ENCODE measurements around the gene ARHGEF26.

DNA sequence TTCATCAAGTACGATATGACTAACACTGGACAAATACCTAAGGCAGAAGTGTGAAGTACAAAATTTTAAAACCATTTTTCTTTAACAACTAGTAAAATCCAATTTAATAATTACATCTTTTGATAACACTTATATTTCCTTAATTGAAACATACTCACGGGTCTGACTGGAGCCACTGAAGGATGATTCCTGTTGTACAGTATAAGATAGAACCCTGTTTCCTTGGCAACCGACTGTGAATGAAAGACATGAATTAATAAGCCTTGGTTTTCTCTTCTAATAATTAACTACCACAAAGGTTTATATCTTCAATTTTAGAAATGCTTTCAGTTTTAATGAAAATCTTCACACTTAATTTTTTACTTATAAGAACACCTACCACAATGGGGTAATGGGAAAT, 183.7 kb downstream of the ARHGEF26 start:
- TF ChIP-seq, protein P1, sequence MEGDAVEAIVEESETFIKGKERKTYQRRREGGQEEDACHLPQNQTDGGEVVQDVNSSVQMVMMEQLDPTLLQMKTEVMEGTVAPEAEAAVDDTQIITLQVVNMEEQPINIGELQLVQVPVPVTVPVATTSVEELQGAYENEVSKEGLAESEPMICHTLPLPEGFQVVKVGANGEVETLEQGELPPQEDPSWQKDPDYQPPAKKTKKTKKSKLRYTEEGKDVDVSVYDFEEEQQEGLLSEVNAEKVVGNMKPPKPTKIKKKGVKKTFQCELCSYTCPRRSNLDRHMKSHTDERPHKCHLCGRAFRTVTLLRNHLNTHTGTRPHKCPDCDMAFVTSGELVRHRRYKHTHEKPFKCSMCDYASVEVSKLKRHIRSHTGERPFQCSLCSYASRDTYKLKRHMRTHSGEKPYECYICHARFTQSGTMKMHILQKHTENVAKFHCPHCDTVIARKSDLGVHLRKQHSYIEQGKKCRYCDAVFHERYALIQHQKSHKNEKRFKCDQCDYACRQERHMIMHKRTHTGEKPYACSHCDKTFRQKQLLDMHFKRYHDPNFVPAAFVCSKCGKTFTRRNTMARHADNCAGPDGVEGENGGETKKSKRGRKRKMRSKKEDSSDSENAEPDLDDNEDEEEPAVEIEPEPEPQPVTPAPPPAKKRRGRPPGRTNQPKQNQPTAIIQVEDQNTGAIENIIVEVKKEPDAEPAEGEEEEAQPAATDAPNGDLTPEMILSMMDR (IDR thresholded peaks at IDR 0.05) = no peak
- TF ChIP-seq POLR2AphosphoS5 (IDR thresholded peaks at IDR 0.05) (no peak), EP300 (IDR thresholded peaks at IDR 0.05) (no peak)
